GM12878 (cell line): Measurements from ENCODE around the gene CLTCL1. TPM values are rescaled to one million over a fixed set of nuclear protein-coding genes. Genes with fewer than 3 reads are reported as not detected.
"Not testable (repeated sequence)": the region's sequence is repeated elsewhere in the genome, so short reads cannot be mapped to it uniquely, and the experiment has no call there.

ENCODE experiments used
- ATAC-seq: fragments of 200-7000 bp; cut with Tn5 transposase; 3 replicates; pipeline ENCODE4 v1.9.1; 2020; ENCODE audit warnings: mild to moderate bottlenecking, moderate library complexity
- BruUV-seq: library from RNA; stranded (reverse); fragments of 400-500 nt; replicated peaks from 2 replicates; lab custom pipeline; 2021; lab: Mats Ljungman, UMichigan
- CTCF ChIA-PET: fragments of 300-600 bp; sonication (Branson Sonifier 250); formaldehyde crosslinking; extraction: SDS; loops from one replicate; lab custom pipeline; 2021; ENCODE audit warnings: inconsistent platforms; lab: Yijun Ruan, JAX
- POLR2A ChIA-PET: fragments of 350-600 bp; formaldehyde crosslinking; extraction: SDS; loops from one replicate; lab custom pipeline; 2021; ENCODE audit warnings: inconsistent platforms; lab: Charles Lee
- RAD21 ChIA-PET: fragments of 300-600 bp; sonication (Branson Sonifier 250); formaldehyde crosslinking; loops from one replicate; lab custom pipeline; 2023; ENCODE audit warnings: antibody characterized with exemption; ENCODE audit not compliant: unreplicated experiment; lab: Charles Lee
- SMC1A ChIA-PET: fragments of 300-600 bp; sonication (Branson Sonifier 250); formaldehyde crosslinking; loops from one replicate; lab custom pipeline; 2023; ENCODE audit not compliant: unreplicated experiment, uncharacterized antibody; lab: Charles Lee
- DNase-seq: peaks from one replicate; pipeline ENCODE4 v3.0.0-alpha.2; 2011; ENCODE audit warnings: low read depth, low spot score
- FAIRE-seq: peaks from 3 replicates; lab custom pipeline; 2011; peaks lifted over from hg19 to GRCh38; lab: Jason Lieb, UNC
- H2AFZ ChIP-seq: 2 replicates; pipeline ENCODE4 v1.6.0; 2011; ENCODE audit warnings: low read depth, low read length, control low read depth; ENCODE audit not compliant: control insufficient read depth
- H3K27ac ChIP-seq: 2 replicates; pipeline ENCODE4 v1.5.1; 2011; ENCODE audit warnings: control low read depth; ENCODE audit not compliant: control insufficient read depth, insufficient read depth
- H3K27me3 ChIP-seq, 2 experiments: replicated peaks in 1 of 2; 2 replicates each; pipeline versions ENCODE4 v1.6.0 to v1.6.1; 2011; ENCODE audit warnings: low read length in 1 of 2; ENCODE audit not compliant: control insufficient read depth in 2 of 2, insufficient read depth in 2 of 2
- H3K36me3 ChIP-seq, 2 experiments: 2 replicates each; pipeline ENCODE4 v1.5.1; 2011; ENCODE audit warnings: low read length in 1 of 2; ENCODE audit not compliant: control insufficient read depth in 2 of 2, insufficient read depth in 2 of 2
- H3K4me1 ChIP-seq: 2 replicates; pipeline ENCODE4 v1.6.1; 2011; ENCODE audit warnings: mild to moderate bottlenecking, low read length, moderate library complexity, mixed read lengths; ENCODE audit not compliant: control insufficient read depth, insufficient read depth
- H3K4me2 ChIP-seq: 2 replicates; pipeline ENCODE4 v1.6.0; 2011; ENCODE audit warnings: control low read depth; ENCODE audit not compliant: control insufficient read depth, insufficient read depth
- H3K4me3 ChIP-seq: fragments of 200-600 bp; sonication (generic); 2 replicates; pipeline ENCODE4 v1.5.1; 2016
- H3K79me2 ChIP-seq: 2 replicates; pipeline ENCODE4 v1.6.0; 2011; ENCODE audit warnings: low read length; ENCODE audit not compliant: control insufficient read depth, insufficient read depth
- H3K9ac ChIP-seq: 2 replicates; pipeline ENCODE4 v1.8.0; 2011; ENCODE audit warnings: low read length, control low read depth, mixed read lengths; ENCODE audit not compliant: control insufficient read depth, insufficient read depth
- H3K9me3 ChIP-seq: replicated peaks from 3 replicates; pipeline ENCODE4 v1.5.1; 2011; ENCODE audit warnings: mild to moderate bottlenecking, low read length; ENCODE audit not compliant: control insufficient read depth, insufficient read depth
- H4K20me1 ChIP-seq: 2 replicates; pipeline ENCODE4 v1.6.0; 2011; ENCODE audit not compliant: control insufficient read depth, insufficient read depth
- HDGF ChIP-seq: fragments of 450-650 bp; IDR thresholded peaks from 2 replicates; pipeline ENCODE4 v1.6.1; 2016; ENCODE audit warnings: antibody characterized with exemption
- RELA ChIP-seq: fragments of 450-650 bp; IDR thresholded peaks from 2 replicates; pipeline ENCODE4 v1.8.0; 2014; ENCODE audit warnings: borderline replicate concordance; ENCODE audit not compliant: partially characterized antibody
- WGBS: methylation state at CpG from one replicate; pipeline ENCODE4 v1.1.6; 2016; ENCODE audit warnings: low lambda C conversion rate; ENCODE audit not compliant: insufficient replicate concordance, insufficient coverage; ENCODE audit errors: missing lambda C conversion rate; 5-methylcytosine and 5-hydroxymethylcytosine counted together
- in situ Hi-C: fragments of 300-500 bp; cut with MboI; formaldehyde crosslinking; loops from 9 replicates; pipeline ENCODE4 v1.14.3; 2018; ENCODE audit warnings: mixed read lengths
- intact Hi-C: fragments of 100-400 bp; cut with micrococcal nuclease; formaldehyde crosslinking; loops from one replicate; pipeline ENCODE4 v1.14.2; 2022; ENCODE audit not compliant: unreplicated experiment
- polyA plus RNA-seq, 11 experiments: library from polyadenylated mRNA; depleted of rRNA in 4 of 11; unstranded in 6 of 11; stranded (reverse) in 5 of 11; fragments of >200 nt; fragmentation: Nextera tagmentation in 4 of 11; fragmentation: Illumina TruSeq in 1 of 11; extraction: Ambion mirVana in 4 of 11; extraction: Trizol in 1 of 11; gene quantifications; 1 replicate in 1 of 11; 2 replicates in 10 of 11; pipeline versions ENCODE4 v1.2.1 to v1.2.3, GENCODE V29; 2011 to 2016; ENCODE audit warnings: inconsistent platforms in 2 of 11, missing spikeins in 2 of 11, low read depth in 1 of 11
- total RNA-seq, 4 experiments: library from RNA; depleted of rRNA in 3 of 4; stranded (reverse); fragments of >200 nt in 3 of 4; fragmentation: Illumina TruSeq in 1 of 4; extraction: Trizol in 1 of 4; gene quantifications; 2 replicates each; pipeline versions ENCODE4 v1.2.1 to v1.2.3, GENCODE V29; 2013 to 2021

CLTCL1 gene
- total and polyA plus RNA-seq, 10 of the 15 experiments (the other 5 are each of a cell fraction or from before 2014, with no cell fraction given) = under 0.01 to 0.35 (median 0.12) TPM; not detected in 2

DNA sequence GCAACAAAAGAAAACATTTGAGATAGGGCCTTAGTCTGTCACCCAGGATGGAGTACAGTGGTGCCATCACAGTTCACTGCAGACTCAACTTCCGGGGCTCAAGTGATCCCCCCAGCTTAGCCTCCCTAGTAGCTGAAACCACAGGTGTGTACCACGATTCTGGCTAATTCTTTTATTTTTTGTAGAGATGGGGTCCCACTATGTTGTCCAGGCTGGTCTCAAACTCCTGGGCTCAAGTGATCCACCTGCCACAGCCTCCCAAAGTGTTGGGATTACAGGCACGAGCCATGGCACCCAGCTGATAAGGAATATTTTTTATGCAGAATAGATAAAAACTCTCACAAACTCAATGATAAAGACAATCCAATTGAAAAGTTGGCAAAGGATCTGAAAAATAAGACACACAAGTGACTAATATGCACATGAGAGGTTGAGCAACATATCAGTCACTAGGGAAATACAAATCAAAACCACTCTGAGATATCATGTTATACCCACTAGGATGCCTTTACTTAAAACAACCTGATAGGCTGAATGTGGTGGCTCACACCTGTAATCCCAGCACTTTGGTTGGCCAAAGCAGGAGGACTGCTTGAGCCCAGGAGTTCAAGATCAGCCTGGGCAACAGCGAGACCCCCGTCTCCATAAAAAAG is 33.9 kb upstream of the CLTCL1 start:
- H3K4me3 ChIP-seq = no peak overlapping the region
- ATAC-seq (no peak), FAIRE-seq (no peak)
- SMC1A ChIA-PET = interaction anchor here (0.9 kb wide), 1 partner anchor 84 kb away, joined by 3 read pairs; no protein-coding TSS in a partner anchor
- 74% methylated on average over 5 of the region's 5 CpGs for WGBS
- H2AFZ ChIP-seq = no peak overlapping the region
- no peaks in the 10 kb centered on the region; the same call in 2 of the 3 replicates for H3K9me3 ChIP-seq
- no peaks in the 10 kb centered on the region for H3K27me3 ChIP-seq
- H3K9ac ChIP-seq = no peak overlapping the region
- in situ Hi-C loops = no loop called here
- peaks cover 4 to 11% of the 10 kb centered on the region in 2 experiments; a peak in 3 of 4 replicates for H3K36me3 ChIP-seq
- CTCF ChIA-PET = no interaction called here
- TF ChIP-seq HDGF = no peak
- TF ChIP-seq RELA = no peak
- TF ChIP-seq, all 136 proteins: peak for 0
- H3K79me2 ChIP-seq = no peaks in the 10 kb centered on the region
- H3K27ac ChIP-seq = no peak overlapping the region
- no peaks in the 10 kb centered on the region for H4K20me1 ChIP-seq
- RAD21 ChIA-PET = no interaction called here
- DNase-seq = no peak
- intact Hi-C loops = no loop called here
- H3K4me1 ChIP-seq = no peaks in the 10 kb centered on the region
- H3K4me2 ChIP-seq = no peak overlapping the region
- POLR2A ChIA-PET = no interaction called here
- no TSS peak for BruUV-seq

GRCh38 chr22:19323420-19323819 is 31.9 kb upstream of the CLTCL1 start:
- CTCF ChIA-PET, H3K4me3 ChIP-seq, POLR2A ChIA-PET, RAD21 ChIA-PET, BruUV-seq, H3K9ac ChIP-seq, ATAC-seq, in situ Hi-C loops, SMC1A ChIA-PET, H4K20me1 ChIP-seq, FAIRE-seq, intact Hi-C loops, H3K4me1 ChIP-seq, H3K36me3 ChIP-seq, DNase-seq, H2AFZ ChIP-seq, H3K27ac ChIP-seq, H3K79me2 ChIP-seq, H3K4me2 ChIP-seq, H3K27me3 ChIP-seq, H3K9me3 ChIP-seq: not testable (repeated sequence)
- WGBS = 44% methylated on average over 6 of the region's 6 CpGs
